Suprapubic skin (tissue), 3 donors: ENCODE measurements around the gene CBS.

Source experiments
- EP300 ChIP-seq: sonication (generic); formaldehyde crosslinking; IDR thresholded peaks from one replicate; pipeline ENCODE4 v1.6.1; 2017; ENCODE audit warnings: antibody characterized with exemption
- POLR2A ChIP-seq, 2 donors: fragments of 450-650 bp; IDR thresholded peaks; one replicate each; pipeline ENCODE4 v1.6.1; 2017; ENCODE audit warnings: antibody characterized with exemption in 2 of 2, mild to moderate bottlenecking in 2 of 2, moderate library complexity in 2 of 2
- TF ChIP-seq, protein P1 (sequence below), 2 donors: fragments of 200-600 bp in 1 of 2; fragments of 450-650 bp in 1 of 2; sonication (generic) in 1 of 2; IDR thresholded peaks; one replicate each; pipeline ENCODE4 v1.5.1; 2016 to 2019; ENCODE audit warnings: antibody characterized with exemption in 2 of 2, mild to moderate bottlenecking in 1 of 2, moderate library complexity in 1 of 2

DNA sequence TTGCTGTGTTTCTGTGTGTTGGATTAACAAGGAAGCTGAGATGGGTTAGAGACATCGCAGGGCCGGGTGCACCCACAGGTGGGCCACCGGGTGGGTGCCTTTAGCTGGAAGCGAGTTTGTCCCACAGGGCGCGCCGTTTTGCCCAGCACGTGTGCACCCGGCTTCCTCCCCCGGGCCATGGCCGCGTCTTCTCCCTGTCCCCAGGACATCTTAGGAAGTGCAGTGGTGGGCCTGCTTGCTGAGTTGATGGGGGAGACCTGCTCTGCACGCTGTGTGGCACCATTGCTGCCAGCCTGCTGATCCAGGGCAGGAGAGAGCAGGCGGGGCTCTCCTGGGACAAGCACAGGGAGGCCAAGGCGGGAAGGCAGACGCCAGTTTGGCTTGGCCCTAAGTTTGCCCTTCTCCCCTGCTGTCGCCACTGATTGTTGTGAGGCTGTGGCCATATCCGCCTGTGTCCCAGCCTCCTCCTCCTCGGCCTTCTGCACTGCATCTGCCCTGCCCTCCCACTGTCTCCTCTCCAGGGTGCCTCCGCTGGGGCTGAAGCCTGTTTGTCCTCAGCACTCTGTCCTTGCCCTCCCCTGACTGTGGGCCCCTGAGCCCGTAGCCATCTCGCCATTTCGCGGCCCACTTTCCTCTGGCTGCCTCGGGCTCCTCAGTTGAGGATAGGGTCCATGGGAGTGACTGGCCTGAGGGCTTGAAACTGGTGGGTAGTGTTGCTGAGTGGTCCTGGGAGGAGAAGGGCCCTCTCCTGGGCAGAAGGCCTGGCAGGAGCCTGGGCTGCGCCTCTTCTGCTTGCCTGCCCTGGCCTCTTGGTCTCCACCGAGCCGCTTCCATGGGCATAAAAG is 53.7 kb downstream of the CBS start:
- TF ChIP-seq EP300 (no peak), POLR2A (IDR thresholded peaks at IDR 0.05) (no peak)
- TF ChIP-seq, protein P1, sequence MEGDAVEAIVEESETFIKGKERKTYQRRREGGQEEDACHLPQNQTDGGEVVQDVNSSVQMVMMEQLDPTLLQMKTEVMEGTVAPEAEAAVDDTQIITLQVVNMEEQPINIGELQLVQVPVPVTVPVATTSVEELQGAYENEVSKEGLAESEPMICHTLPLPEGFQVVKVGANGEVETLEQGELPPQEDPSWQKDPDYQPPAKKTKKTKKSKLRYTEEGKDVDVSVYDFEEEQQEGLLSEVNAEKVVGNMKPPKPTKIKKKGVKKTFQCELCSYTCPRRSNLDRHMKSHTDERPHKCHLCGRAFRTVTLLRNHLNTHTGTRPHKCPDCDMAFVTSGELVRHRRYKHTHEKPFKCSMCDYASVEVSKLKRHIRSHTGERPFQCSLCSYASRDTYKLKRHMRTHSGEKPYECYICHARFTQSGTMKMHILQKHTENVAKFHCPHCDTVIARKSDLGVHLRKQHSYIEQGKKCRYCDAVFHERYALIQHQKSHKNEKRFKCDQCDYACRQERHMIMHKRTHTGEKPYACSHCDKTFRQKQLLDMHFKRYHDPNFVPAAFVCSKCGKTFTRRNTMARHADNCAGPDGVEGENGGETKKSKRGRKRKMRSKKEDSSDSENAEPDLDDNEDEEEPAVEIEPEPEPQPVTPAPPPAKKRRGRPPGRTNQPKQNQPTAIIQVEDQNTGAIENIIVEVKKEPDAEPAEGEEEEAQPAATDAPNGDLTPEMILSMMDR (IDR thresholded peaks at IDR 0.05), result no peak
